Activated gamma-delta T cell (primary cell): Measurements from ENCODE around the gene CAMSAP1.
A peak's percentile ranks its signal among the peaks of the same experiment; 100 is the strongest.

Experiments
- DNase-seq: peaks from one replicate; lab custom pipeline; 2025; lab: John Stamatoyannopoulos, UW

CAMSAP1 gene

DNA sequence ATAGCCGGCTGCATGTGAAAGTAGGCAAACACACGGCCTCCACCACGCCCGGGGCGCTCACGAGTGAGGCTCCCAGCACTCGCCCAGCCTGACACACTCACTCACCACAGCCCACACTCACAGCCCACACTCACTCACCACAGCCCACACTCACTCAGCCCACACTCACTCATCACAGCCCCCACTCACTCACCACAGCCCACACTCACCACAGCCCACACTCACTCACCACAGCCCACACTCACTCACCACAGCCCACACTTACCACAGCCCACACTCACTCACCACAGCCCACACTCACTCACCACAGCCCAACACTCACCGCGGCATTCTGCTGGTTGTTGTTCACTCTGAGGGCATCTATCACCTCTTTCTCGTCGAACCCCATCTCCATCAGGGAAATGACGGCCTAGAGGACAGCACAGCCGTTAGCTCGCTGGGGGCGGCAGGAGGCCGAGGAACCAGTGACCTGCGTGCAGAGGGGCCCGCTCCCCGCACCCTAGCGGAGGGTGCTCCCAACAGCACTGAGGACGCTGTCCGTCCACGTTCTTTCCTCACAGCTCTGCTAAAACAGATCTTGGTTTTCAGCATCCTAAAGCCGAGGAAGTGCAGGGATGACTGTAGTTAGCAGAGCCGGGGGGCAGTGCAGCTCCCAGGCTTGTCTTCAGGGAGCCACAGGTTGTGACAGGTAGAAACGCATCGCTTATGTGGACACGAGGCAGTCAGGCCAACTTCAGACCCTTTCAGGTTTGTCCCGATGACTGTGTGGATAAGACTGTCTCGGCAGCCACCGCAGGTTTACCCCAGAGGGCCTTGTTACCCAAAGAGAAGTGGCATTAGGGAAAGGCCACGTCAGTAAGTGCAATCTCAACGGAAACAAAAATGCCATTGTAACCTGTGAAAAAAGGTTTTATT, 32.3 kb upstream of the CAMSAP1 start:
- peak; percentile 31 for DNase-seq

GRCh38 chr9:135937521-135938489, 30.5 kb upstream of the CAMSAP1 start:
- DNase-seq, result no peak

GRCh38 chr9:135933114-135933513, 25.8 kb upstream of the CAMSAP1 start:
- DNase-seq, result no peak

GRCh38 chr9:135932656-135933055, 25.3 kb upstream of the CAMSAP1 start:
- DNase-seq, result no peak

GRCh38 chr9:135931349-135931820, 24.0 kb upstream of the CAMSAP1 start:
- no peak for DNase-seq

GRCh38 chr9:135930446-135931345, 23.4 kb upstream of the CAMSAP1 start:
- no peak for DNase-seq

- no peak for DNase-seq
These were observed 22.5 kb upstream of the CAMSAP1 start for GRCh38 chr9:135929656-135930445.

GRCh38 chr9:135928731-135929655, 21.6 kb upstream of the CAMSAP1 start:
- DNase-seq, result no peak

DNA sequence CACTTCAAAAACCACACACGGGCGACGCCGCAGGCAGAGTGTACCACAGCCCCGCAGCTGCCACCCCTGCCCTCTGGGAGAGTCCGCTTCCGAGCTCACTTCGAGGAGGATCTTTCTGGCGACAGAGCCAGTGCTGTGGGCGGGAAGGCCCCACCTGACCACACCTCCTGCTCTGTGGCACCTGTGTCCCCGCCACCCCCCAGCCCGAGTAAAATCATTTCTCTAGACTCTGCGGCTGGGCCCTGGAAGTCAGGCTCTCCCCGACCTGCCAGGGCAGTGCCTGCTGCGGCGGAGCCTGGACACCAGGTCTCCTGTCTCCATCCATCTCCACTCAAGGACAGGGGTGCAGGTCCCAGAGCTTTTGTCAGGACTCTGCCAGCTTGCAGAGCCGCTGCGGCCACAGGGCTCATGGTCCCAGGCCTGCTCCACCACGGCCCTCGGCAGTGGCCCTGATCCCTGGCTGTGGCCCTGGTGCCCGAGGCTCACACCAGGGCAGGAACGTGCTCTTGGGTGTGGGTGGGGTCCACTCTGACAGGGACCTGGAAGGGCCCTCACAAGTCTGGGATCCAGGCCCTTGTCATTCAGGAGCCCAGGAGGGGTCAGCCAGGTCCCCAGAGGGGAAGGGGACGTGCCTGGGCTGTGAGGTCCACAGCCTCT, 20.9 kb upstream of the CAMSAP1 start:
- no peak for DNase-seq

GRCh38 chr9:135927195-135928013, 20.1 kb upstream of the CAMSAP1 start:
- DNase-seq, result no peak

DNA sequence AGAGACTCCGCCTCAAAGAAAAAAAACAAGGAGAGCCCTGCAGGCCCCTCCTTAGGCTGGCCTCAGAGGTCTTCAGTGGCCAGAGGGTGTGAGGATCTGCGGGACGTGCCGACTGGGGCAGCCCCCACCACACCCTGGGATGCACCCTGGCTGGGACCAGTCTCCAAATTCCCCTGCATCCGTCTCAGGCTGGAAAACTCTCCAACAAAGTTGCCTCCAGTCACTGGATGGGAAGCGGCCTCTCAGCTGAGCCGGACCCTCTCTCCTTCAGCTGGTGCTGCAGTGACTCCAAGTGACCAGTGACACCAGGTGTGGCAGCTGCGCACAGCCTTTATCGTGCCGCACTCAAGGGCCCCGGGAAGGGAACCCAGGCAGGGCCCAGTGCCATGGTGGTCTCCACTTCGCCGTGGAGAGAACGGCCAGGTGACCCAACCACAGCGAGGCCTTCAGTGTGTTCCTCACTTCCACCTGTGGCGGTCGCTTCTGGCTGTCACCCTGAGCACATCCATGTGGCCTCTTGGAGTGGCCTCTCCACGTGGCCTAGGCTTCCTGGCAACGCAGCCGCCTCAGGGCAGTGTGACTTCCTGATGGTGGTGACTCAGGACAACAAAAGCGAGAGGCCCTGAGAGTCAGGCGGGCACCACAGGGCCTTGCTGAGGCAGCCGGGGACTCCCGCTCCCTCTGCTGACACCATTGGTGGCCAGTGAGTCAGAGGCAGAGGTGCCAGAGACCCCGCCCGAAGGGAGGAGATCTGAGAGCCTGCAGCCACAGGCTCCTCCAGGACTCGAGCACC, 19.3 kb upstream of the CAMSAP1 start:
- no peak for DNase-seq

GRCh38 chr9:135925496-135926133, 18.3 kb upstream of the CAMSAP1 start:
- DNase-seq, result no peak

- no peak for DNase-seq
These were observed 17.4 kb upstream of the CAMSAP1 start for GRCh38 chr9:135924628-135925338.

GRCh38 chr9:135923508-135923907, 16.2 kb upstream of the CAMSAP1 start:
- DNase-seq, result no peak

DNA sequence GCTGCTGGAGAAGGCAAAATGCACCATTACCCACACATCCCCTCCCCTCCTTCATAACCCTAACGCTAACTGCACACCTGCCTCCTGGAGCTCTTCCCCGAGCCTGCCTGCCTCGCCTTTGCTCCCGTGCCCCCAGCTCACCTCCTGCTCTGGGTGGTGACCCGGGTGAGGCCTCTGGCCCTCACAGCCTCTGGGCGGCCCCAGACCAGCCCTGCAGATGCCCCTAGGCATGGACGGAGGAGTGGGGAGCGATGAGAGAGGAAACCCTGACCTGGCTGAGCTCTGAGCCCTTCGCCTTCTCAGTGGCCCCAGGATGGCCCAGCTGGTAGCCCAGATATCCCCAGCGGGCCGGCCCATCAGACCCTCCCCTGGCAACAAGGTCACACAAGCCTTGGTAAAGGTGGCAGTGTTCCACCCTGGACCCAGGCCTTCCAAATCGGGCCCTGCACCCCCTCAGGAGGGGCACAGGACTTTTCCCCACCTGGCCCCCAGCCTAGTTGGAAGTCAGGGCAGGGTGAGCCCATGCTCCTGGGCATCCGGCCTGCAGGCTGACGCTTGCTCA, 14.5 kb upstream of the CAMSAP1 start:
- DNase-seq, result no peak
